A673 (cell line): ENCODE results near the gene MYO1D.

Experiments
- CTCF ChIP-seq: fragments of 300-800, 200-600 bp; sonication (generic); conservative IDR thresholded peaks from 2 replicates; pipeline ENCODE4 v1.5.1; 2017; ENCODE audit warnings: low read depth, mild to moderate bottlenecking, antibody characterized with exemption, low read length, moderate library complexity, mixed read lengths
- EZH2 ChIP-seq: fragments of 200-600 bp; sonication (generic); IDR thresholded peaks from 2 replicates; pipeline ENCODE4 v1.6.1; 2017; ENCODE audit warnings: borderline replicate concordance, low read depth, mild to moderate bottlenecking, mixed read lengths, antibody characterized with exemption, low read length; ENCODE audit not compliant: poor library complexity, severe bottlenecking

- no peak for TF ChIP-seq CTCF
- TF ChIP-seq EZH2, result no peak
These were observed 36.7 kb downstream of the MYO1D start for GRCh38 chr17:32840241-32840640.
